B cell (primary cell): ENCODE data around the gene MICU2.

Experiments used
- EZH2 ChIP-seq: IDR thresholded peaks from 2 replicates; pipeline ENCODE4 v1.6.1; 2012; ENCODE audit warnings: borderline replicate concordance, low read depth, mild to moderate bottlenecking, moderate library complexity, low read length; ENCODE audit not compliant: insufficient read depth, poor library complexity, severe bottlenecking
- TF ChIP-seq, protein P1 (sequence below): fragments of 200-600 bp; IDR thresholded peaks from one replicate; pipeline ENCODE4 v1.8.0; 2022; ENCODE audit warnings: antibody characterized with exemption, mild to moderate bottlenecking

DNA sequence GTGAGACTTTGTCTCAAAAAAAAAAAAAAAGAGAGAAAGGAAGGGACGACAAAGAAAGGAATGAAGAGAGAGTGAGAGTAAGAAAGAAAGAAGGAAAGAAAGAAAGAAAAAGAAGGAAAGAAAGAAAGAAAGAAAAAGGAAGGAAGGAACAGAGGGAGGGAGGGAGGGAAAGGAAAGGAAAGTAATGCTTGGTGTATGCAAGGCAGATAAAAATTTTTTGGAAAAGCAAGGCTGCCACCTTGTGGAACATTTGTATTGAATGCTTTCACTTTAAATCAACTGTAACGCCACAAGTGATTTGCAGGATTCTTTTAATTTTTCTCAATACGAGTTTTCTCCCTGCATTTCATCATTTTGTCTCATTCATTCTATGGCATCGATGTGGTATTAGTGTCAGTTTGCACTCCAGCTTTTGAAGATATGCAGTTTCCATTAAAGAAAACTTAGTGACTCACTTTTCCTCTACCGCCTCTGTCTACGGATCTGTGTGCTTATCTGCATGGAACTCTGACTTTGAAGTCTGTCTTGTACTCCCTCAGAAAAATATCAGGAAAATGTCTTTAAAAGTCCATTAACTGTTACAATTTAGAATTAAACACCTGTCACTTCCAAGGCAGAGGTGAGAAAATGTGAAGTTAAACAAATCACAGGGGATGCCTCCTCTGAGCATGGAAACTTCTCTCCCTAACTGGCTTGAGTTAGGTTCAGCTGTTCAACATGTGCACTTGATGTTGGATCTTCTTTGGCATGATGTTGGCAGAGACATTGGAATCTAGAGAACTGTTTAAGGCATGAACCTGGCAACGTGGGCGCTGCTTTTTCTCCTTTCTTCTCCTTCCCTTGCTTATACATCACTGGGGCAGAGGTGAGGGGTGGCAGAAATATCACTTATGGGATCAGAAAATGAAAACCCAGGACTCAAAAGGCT is 124.8 kb downstream of the MICU2 start:
- TF ChIP-seq, protein P1, sequence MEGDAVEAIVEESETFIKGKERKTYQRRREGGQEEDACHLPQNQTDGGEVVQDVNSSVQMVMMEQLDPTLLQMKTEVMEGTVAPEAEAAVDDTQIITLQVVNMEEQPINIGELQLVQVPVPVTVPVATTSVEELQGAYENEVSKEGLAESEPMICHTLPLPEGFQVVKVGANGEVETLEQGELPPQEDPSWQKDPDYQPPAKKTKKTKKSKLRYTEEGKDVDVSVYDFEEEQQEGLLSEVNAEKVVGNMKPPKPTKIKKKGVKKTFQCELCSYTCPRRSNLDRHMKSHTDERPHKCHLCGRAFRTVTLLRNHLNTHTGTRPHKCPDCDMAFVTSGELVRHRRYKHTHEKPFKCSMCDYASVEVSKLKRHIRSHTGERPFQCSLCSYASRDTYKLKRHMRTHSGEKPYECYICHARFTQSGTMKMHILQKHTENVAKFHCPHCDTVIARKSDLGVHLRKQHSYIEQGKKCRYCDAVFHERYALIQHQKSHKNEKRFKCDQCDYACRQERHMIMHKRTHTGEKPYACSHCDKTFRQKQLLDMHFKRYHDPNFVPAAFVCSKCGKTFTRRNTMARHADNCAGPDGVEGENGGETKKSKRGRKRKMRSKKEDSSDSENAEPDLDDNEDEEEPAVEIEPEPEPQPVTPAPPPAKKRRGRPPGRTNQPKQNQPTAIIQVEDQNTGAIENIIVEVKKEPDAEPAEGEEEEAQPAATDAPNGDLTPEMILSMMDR: peak; percentile 90
- no peak for TF ChIP-seq EZH2
